ENCODE measurements around the gene STYX.

STYX gene

DNA sequence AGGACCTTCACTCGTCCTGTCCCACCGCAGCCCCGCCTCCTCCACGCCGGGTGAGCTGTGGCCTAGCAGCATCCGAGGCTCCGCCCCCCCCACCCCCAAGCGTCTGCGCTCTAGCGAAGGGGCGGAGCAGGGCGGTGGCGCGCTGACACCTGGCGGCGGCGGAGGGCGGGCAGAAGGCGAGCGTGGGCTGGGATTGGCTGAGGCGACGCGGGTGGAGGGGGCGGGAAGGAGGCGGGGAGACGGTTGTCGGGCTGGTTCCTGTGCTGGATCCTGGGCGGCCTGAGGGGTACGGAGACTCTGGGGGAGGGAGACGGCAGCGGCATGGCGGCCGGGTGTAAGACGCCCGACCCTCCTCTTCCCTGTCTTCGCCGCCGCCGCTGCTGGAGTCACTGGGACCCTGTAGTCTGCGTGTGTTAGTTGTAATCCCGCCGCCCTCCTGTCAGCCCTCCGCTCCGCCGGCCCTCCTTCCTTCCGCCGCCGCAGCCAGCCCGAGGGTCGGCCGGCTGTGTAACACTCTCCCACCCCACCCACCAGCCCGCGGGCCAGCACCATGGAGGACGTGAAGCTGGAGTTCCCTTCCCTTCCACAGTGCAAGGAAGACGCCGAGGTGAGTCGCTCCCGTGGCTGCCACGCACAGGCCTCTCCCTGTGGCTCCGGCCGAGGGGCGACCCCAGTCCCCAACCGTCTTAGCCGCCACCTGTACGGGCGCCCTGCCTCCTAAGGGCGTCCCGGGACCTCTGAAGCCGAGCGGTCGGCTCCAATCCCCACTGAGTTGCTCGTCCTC, at the start of gene STYX:
TSS of gene STYX (plus strand) at position 242 of the 784 bp plus-strand sequence. CDS start at position 551, 309 bp downstream.
- peak; percentile 97 to 99 for DNase-seq (ENCODE audit: low read depth in 2 of 2)

DNA sequence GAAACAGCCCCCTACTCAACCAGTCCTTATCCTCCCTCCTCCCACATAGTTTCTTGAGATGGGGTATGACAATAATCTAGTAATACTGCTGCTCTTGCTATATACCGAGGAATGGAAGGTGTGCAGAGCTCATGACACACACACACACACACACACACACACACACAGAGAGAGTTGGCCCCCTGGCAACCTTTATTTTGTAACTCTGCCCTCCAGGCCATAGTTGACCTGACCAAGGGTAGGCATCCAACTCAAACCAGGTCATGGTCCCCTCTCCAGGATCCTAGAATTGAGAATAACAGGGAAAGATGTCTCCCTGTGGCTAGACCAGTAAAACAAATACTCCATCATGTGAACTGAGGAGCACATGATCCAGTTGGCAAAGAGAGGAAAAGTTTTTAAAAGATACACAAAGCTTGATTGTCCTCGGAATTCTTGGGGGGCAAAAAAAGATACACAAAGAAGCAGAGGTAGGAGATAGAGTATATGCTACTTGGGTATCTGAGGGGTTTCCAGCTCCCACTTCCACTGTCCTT, 45.9 kb upstream of the STYX start:
- no peak for DNase-seq (ENCODE audit: low read depth in 2 of 2)

DNA sequence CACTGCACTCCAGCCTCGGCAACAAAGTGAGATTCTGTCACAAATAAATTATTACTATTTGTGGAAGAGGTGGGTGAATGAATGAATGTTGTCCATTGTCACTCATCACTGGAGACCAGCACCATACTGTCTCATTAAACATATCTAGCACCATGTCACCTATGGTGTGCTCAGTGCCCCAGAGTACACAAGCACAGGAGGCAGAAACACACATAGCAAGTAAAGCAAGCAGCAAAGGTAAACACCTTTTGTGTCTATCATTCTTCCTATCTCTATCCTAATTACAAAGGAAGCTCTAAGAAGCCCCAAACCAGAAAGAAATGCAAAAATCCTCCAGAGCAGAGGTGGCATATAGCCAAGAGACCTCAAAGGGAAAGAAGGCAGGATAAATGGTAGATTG, 43.8 kb upstream of the STYX start:
- no peak for DNase-seq (ENCODE audit: low read depth in 2 of 2)

DNA sequence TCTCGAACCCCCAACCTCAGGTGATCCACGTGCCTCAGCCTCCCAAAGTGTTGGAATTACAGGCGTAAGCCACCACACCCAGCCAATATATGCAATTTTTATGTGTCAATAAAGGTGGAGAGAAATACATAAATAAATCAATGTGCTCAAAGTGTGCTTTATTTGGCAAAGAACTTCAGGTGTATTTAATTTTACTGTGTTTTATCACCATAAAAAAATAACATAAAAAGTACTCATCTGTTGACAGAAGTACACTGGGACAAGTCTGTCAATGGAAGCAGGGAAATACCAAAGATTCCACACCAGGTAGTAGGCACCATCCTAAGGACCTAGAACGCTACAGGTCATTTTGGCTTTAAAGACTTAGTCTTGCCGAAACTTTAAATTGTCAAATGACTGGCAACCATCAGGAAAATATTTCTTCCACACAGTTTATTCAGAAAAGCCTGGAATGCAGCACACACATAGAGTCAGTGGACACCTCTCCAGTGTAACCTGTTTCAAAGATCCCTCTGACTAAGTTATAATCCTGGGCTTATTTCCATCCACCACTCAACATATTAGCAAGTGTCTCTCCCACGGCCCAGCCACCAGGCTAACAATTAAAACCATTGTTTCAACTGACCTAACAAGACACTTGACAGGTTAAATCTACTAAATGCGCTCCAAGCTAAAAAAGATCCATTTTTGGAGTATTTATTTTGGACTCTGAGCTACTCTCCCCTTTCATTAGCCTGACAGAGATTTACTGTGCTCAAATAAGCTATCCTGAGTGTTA, 38.8 kb upstream of the STYX start:
- DNase-seq (ENCODE audit: low read depth in 2 of 2) = no peak

DNA sequence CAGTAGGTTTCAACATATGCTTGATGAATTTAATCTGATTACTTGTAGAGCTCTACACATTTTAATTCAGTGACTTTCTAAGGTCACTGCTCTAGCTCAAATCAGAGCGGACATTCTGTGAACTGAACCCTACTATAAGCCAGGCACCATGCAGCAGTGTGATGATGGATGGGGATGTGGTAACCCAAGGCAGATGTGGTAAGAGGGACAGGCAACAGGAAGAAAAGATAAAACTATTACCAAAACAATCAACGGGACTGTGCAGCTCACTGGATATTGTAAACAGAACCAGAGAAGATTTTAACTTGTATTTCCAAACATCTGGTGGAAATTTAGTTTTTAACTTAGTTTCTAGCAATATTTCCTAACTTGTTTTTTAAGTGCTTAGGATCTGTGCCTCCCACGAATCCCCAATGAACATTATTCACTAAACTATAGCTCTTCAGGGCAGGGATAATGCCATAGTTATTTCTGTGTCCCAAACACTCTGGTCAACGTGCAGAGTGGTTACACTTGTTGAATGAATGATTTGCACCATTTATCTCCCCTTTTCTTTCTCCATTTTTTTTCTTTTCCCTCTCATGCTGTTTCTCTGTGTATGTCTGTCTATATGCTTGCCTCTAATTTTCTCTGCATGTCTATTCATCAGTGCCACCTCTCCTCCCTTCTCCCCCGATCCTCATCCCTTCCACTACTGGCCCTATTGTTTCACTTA, 37.6 kb upstream of the STYX start:
- no peak for DNase-seq (ENCODE audit: low read depth in 2 of 2)

DNA sequence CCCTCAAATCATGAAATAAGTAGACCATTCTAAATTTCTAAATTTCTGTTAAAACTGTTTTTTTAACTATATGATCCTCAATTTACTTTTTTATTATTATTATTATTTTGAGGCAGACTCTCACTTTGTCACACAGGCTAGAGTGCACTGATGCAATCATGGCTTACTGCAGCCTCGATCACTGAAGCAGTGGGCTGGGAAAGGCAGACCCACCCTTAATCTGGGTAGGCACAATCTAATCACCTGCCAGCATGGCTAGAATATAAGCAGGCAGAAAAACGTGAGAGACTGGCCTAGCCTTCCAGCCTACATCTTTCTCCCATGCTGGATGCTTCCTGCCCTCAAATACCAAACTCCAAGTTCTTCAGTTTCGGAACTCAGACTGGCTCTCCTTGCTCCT, 36.9 kb upstream of the STYX start:
- DNase-seq (ENCODE audit: low read depth in 2 of 2) = no peak

GRCh38 chr14:52693532-52693931, 36.4 kb upstream of the STYX start:
- no peak for DNase-seq (ENCODE audit: low read depth in 2 of 2)

DNA sequence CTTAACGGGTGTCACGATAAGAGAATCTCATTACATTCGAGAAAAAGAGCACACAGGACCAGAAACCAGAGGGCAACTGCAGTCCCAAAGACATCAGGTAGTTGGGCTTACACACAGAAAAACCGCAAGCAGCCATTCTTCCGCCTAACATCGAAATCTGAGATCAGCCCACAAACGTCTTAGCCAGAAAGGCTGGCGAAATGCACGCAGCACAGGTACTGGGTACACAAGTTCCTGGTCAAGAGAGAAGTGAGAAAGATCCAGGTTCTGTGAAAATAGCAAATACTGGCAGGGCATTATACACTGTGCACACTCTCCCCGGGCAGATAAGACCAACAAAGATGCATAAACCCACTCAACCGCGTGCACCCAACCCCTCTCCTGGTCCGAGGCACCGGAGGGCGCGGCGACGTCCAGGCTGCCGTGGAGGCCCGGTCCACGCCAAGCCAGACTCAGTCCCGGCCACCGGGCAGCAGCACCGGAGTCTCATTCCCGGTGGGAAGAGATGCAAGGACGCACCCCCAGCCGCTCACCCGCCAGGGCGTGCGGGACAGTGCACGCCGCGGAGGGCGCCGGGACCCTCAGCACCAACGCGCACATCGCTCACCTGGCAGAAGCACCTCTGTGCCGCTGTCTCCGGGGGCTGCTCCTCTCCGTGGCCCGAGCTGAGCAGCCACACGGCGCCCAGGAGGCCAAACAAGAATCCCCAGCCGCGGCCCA, 35.0 kb upstream of the STYX start:
- peak; percentile 22 to 43 for DNase-seq (ENCODE audit: low read depth in 2 of 2)

GRCh38 chr14:52695481-52696091, 34.4 kb upstream of the STYX start, which contains the start of gene ERO1A:
ERO1A (minus strand) TSS chr14:52695558; CDS start chr14:52695481, 77 bp downstream.
- peak; percentile 35 to 58 for DNase-seq (ENCODE audit: low read depth in 2 of 2)

DNA sequence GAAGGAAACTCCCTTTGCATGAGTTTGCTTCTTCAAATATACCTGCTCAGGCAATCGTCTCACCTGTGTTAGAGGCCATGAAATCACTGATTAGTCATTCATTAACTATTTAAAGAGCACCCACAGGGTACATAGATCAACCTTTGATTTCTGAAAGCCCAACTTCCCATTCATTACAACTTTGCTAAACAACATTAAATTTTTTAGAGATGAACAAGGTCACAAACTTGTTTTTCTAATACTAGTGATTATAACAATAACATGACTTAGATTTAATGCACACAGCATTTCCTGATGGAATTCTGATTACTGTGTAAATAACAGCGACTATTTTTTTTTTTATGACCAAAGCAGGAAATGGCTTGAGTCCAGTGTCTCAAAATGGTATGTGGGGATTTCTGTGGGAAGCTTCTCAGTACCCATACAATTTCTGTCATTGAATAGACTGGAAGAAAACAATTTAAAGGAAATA, 29.2 kb upstream of the STYX start:
- DNase-seq (ENCODE audit: low read depth in 2 of 2) = no peak

DNA sequence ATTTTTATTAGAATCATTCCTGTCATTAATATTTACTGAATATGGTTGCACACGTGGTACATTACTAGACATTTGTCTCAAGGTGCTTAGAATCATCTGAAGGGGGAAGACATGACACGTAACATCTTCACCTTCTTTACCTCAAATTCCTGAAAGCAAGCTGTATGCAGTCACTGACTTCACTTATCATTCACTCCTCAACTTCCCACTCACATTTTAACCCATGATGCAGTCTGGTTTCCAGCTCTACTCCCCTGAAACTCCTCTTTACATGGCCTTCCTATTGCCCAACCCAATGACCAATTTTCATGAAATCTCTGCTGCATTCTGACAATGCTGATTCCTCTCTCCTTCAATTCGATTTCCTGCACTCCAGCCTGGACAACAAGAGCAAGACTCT, 28.7 kb upstream of the STYX start:
- no peak for DNase-seq (ENCODE audit: low read depth in 2 of 2)

GRCh38 chr14:52703225-52703624, 26.7 kb upstream of the STYX start:
- no peak for DNase-seq (ENCODE audit: low read depth in 2 of 2)

DNA sequence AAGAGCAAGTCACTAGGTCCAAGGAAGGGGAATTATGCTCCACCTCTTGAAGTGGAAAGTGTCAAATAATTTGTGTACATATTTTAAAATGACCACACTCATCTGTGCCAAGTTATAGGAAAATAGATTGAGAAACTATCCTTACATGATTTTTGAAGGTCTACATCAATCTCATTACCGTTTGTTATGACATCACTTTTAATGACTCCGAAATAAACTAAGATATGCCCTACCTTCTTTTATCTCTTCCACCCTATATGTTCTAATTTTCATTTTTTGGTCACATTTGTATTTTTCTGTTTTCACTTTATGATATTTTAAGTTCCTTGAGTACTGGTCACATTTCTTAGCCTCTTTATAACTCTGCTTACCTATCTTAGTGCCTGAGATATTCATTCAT, 26.3 kb upstream of the STYX start:
- DNase-seq (ENCODE audit: low read depth in 2 of 2) = no peak

DNA sequence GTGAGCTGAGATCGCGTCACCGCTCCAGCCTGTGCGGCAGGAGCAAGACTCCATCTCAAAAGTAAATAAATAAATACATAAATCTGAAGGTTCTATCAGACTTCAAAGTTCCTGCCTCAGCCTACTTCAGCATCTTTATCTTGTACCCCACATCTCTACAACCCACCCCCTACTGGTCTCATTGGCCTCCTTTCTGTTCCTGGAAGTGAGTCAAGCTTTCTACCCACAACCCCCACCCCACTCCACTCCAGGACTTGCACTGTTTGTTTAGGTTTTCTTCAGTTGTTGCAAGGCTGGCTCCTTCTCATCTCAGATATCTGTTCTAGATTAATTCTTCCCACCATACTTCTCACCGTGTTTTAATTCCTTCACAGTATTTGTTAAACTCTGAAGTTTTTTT, 23.7 kb upstream of the STYX start:
- DNase-seq (ENCODE audit: low read depth in 2 of 2) = peak; percentile 20 to 22

DNA sequence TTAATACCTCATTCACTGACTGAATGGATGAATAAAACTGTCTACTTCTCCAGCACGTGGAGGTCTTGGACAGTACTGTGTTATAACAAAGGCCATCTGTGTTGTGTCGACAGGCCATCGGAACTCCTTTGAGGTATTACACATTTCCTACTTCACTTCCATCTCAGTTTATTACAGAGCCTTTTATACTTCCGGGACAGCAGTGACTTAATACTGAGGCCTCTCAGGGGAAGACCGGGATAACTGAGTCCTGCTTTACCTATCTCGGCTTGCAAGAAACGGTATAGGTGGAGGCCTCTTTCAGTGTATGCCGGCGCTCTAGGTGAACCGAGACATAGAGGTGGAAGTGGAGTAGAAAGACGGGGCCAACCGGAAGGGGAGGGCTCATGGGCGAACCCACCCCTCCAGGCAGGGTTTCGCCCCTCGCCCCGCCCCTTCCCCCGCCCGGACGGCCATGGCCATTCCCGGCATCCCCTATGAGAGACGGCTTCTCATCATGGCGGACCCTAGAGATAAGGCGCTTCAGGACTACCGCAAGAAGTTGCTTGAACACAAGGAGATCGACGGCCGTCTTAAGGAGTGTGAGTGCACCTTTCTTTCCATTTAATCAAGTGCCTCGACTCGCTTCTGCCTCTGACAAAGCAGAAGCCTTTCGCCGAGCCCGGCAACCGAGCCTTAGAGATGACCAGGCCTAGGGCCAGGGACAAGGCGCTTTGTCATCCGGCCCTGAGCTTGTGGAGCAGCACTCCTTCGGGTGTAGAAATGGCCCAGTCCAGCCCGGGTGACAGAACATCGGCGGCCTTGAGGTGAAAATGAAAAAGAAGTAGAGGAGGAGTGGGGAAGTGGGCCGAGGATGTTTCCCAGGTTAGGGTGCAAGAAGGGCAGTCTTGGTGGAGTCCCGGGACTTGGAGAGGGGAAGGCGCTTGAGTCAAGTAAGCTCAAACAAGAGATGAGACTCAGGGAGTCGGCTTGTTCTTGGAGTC, 23.0 kb upstream of the STYX start, which contains the start of gene PSMC6:
TSS of gene PSMC6 (plus strand) at position 477 of the 983 bp plus-strand sequence. CDS start at position 497, 20 bp downstream.
- DNase-seq (ENCODE audit: low read depth in 2 of 2) = peak; percentile 95

- DNase-seq (ENCODE audit: low read depth in 2 of 2) = no peak
These were observed 18.3 kb upstream of the STYX start for GRCh38 chr14:52711666-52712065.

DNA sequence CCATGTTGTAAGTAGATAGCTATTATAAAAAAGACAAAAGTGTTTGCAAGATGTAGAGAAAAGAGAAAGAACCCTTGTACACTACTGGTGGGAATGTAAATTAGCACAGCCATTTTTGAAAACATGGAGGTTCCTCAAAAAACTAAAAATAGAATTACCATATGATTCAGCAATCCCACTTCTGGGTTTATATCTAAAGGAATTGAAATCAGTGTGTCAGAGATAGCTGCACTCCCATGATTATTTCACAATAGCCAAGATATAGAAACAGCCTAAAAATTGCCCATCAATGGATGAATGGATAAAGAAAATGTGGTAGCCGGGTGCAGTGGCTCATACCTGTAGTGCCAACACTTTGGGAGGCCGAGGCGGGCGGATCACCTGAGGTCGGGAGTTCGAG, 13.8 kb upstream of the STYX start:
- no peak for DNase-seq (ENCODE audit: low read depth in 2 of 2)

DNA sequence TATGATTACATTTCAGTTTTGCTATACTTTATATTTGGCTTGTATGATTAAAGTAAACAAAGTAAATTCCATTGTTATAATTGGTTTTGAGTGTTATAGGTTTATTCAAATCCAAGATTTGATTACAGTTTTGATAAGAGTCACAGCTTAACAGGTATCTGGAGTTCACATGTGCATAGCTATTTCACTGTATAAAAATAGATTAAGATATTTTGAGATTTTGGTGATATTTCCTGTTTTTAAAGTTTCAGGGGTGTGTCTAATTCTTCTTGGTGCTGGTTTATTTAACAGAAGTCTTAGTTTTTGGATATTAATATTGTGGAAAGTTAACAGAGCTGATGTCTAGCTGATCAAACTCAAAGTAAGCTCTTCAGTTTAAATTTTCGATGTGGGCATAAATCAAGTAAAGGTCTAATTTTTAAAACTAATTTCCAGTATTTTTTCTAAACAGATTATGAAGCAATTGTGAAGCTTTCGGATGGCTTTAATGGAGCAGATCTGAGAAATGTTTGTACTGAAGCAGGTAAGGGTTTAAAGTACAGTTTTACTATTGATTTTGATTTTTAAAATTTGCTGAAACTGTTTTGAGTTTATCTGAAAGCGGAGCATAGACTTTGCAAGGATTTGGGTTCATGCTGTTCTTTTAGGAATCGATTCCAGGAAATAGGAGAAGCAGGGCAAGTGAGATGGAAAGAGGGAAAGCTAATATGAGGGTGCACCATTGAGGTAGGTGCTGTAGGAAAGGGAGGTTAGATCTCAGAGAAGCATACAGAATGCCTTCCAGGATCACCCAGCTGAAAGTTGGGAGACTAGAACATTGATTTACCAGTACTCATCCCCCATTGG, 6.2 kb upstream of the STYX start:
- DNase-seq (ENCODE audit: low read depth in 2 of 2) = no peak

- no peak for DNase-seq (ENCODE audit: low read depth in 2 of 2)
These were observed 5.7 kb upstream of the STYX start for GRCh38 chr14:52724360-52724644.

All from activated CD4-positive, alpha-beta T cell treated with anti-CD3 and anti-CD28 coated beads for 24 hours (primary cell).